ENCODE measurements around the gene ARMC12.

Gene ARMC12

GRCh38 chr6:35723587-35723986, 13.2 kb upstream of the ARMC12 start:
- Histone ChIP-seq H3K36me3 (ENCODE audit: control insufficient read depth, low read length) (no peaks in the 10 kb centered on the region), H3K79me2 (ENCODE audit: control insufficient read depth, low read length) (no peaks in the 10 kb centered on the region), H3F3A (ENCODE audit: control insufficient read depth, insufficient read depth) (peaks cover 17% of the 10 kb centered on the region), H4K20me1 (ENCODE audit: control insufficient read depth, insufficient read depth, low read depth, low read length) (no peaks in the 10 kb centered on the region), H3K27ac (ENCODE audit: low read depth, low read length) (no peak overlapping the region), H3K9me2 (replicated peaks; ENCODE audit: control insufficient read depth, low read length) (no peaks in the 10 kb centered on the region), H3K27me3 (ENCODE audit: control insufficient read depth, low read length) (no peaks in the 10 kb centered on the region), H3K4me3 (ENCODE audit: low read length) (no peak overlapping the region), H3K4me1 (ENCODE audit: control insufficient read depth, low read length) (peaks cover 69% of the 10 kb centered on the region), H3K9me3 (ENCODE audit: control insufficient read depth, insufficient read depth, low read length) (no peaks in the 10 kb centered on the region), H3K4me2 (ENCODE audit: low read length) (no peak overlapping the region)
- TF ChIP-seq, protein P1, sequence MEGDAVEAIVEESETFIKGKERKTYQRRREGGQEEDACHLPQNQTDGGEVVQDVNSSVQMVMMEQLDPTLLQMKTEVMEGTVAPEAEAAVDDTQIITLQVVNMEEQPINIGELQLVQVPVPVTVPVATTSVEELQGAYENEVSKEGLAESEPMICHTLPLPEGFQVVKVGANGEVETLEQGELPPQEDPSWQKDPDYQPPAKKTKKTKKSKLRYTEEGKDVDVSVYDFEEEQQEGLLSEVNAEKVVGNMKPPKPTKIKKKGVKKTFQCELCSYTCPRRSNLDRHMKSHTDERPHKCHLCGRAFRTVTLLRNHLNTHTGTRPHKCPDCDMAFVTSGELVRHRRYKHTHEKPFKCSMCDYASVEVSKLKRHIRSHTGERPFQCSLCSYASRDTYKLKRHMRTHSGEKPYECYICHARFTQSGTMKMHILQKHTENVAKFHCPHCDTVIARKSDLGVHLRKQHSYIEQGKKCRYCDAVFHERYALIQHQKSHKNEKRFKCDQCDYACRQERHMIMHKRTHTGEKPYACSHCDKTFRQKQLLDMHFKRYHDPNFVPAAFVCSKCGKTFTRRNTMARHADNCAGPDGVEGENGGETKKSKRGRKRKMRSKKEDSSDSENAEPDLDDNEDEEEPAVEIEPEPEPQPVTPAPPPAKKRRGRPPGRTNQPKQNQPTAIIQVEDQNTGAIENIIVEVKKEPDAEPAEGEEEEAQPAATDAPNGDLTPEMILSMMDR (IDR thresholded peaks at IDR 0.05; ENCODE audit: low read depth, low read length, poor library complexity, severe bottlenecking): no peak
- TF ChIP-seq EZH2phosphoT487 (IDR thresholded peaks at IDR 0.05; ENCODE audit: borderline replicate concordance, low read length): no peak

DNA sequence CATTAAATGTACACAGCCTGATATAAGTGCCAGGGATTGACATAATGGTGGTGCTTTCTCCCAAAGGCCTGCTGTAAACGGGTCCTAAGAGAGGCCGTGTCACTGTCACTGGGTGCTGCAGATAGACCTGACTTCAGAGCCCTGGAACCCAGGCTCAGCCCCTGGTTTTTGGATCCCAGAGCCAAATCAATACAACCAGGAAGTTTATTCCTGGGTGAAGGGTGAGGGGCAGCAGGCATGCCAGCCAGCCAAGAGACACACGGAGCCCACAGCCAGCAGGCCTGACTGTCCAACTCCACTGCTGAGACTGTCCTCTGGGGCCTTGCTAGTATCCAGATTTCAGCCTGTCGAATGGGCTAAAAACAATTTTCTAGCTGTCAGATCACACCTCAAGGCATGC, 12.8 kb upstream of the ARMC12 start:
- Histone ChIP-seq H3K36me3 (ENCODE audit: control insufficient read depth, low read length) (no peaks in the 10 kb centered on the region), H3K79me2 (ENCODE audit: control insufficient read depth, low read length) (no peaks in the 10 kb centered on the region), H3K4me2 (ENCODE audit: low read length) (no peak overlapping the region), H3K27ac (ENCODE audit: low read depth, low read length) (no peak overlapping the region), H3K9me2 (replicated peaks; ENCODE audit: control insufficient read depth, low read length) (no peaks in the 10 kb centered on the region), H3F3A (ENCODE audit: control insufficient read depth, insufficient read depth) (peaks cover 18% of the 10 kb centered on the region), H3K27me3 (ENCODE audit: control insufficient read depth, low read length) (no peaks in the 10 kb centered on the region), H3K4me3 (ENCODE audit: low read length) (no peak overlapping the region), H3K9me3 (ENCODE audit: control insufficient read depth, insufficient read depth, low read length) (no peaks in the 10 kb centered on the region), H4K20me1 (ENCODE audit: control insufficient read depth, insufficient read depth, low read depth, low read length) (no peaks in the 10 kb centered on the region), H3K4me1 (ENCODE audit: control insufficient read depth, low read length) (peaks cover 69% of the 10 kb centered on the region)
- TF ChIP-seq, protein P1 (IDR thresholded peaks at IDR 0.05; ENCODE audit: low read depth, low read length, poor library complexity, severe bottlenecking): no peak
- no peak for TF ChIP-seq EZH2phosphoT487 (IDR thresholded peaks at IDR 0.05; ENCODE audit: borderline replicate concordance, low read length)

DNA sequence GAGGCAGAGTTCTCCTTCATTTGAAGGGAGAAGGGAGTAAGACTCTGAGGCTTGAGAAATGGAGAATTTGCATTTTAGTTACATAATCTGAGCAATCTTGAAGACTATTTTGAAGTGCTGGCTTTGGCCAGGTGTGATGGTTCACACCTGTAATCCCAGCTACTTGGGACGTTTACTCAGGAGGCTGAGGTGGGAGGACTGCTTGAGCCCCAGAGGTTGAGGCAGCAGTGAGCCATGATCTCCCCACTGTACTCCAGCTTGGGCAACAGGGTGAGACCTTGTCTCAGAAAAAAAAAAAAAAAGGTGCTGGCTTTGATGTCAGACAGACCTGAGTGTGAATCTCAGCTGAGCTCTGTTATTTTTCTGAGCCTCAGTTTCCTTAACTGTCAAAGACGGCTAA, 12.4 kb upstream of the ARMC12 start:
- TF ChIP-seq EZH2phosphoT487 (IDR thresholded peaks at IDR 0.05; ENCODE audit: borderline replicate concordance, low read length): no peak
- Histone ChIP-seq H3K4me1 (ENCODE audit: control insufficient read depth, low read length) (peaks cover 69% of the 10 kb centered on the region), H4K20me1 (ENCODE audit: control insufficient read depth, insufficient read depth, low read depth, low read length) (no peaks in the 10 kb centered on the region), H3K27me3 (ENCODE audit: control insufficient read depth, low read length) (no peaks in the 10 kb centered on the region), H3K36me3 (ENCODE audit: control insufficient read depth, low read length) (no peaks in the 10 kb centered on the region), H3K4me3 (ENCODE audit: low read length) (no peak overlapping the region), H3K9me2 (replicated peaks; ENCODE audit: control insufficient read depth, low read length) (no peaks in the 10 kb centered on the region), H3K4me2 (ENCODE audit: low read length) (no peak overlapping the region), H3K27ac (ENCODE audit: low read depth, low read length) (no peak overlapping the region), H3K79me2 (ENCODE audit: control insufficient read depth, low read length) (no peaks in the 10 kb centered on the region), H3F3A (ENCODE audit: control insufficient read depth, insufficient read depth) (peaks cover 18% of the 10 kb centered on the region), H3K9me3 (ENCODE audit: control insufficient read depth, insufficient read depth, low read length) (no peaks in the 10 kb centered on the region)

- Histone ChIP-seq H3K4me2 (ENCODE audit: low read length) (no peak overlapping the region), H3F3A (ENCODE audit: control insufficient read depth, insufficient read depth) (peaks cover 19% of the 10 kb centered on the region), H3K79me2 (ENCODE audit: control insufficient read depth, low read length) (no peaks in the 10 kb centered on the region), H3K4me1 (ENCODE audit: control insufficient read depth, low read length) (peaks cover 69% of the 10 kb centered on the region), H3K27ac (ENCODE audit: low read depth, low read length) (no peak overlapping the region), H3K9me3 (ENCODE audit: control insufficient read depth, insufficient read depth, low read length) (no peaks in the 10 kb centered on the region), H3K27me3 (ENCODE audit: control insufficient read depth, low read length) (no peaks in the 10 kb centered on the region), H3K4me3 (ENCODE audit: low read length) (no peak overlapping the region), H3K9me2 (replicated peaks; ENCODE audit: control insufficient read depth, low read length) (no peaks in the 10 kb centered on the region), H4K20me1 (ENCODE audit: control insufficient read depth, insufficient read depth, low read depth, low read length) (no peaks in the 10 kb centered on the region), H3K36me3 (ENCODE audit: control insufficient read depth, low read length) (no peaks in the 10 kb centered on the region)
- TF ChIP-seq EZH2phosphoT487 (IDR thresholded peaks at IDR 0.05; ENCODE audit: borderline replicate concordance, low read length): no peak
- TF ChIP-seq, protein P1 (IDR thresholded peaks at IDR 0.05; ENCODE audit: low read depth, low read length, poor library complexity, severe bottlenecking): no peak
Measured at GRCh38 chr6:35725081-35725708, 11.6 kb upstream of the ARMC12 start.
